GM13977 (cell line): ENCODE results near the gene GPR27.

Experiments used
- DNase-seq: peaks from one replicate; pipeline ENCODE4 v3.0.0; 2012; ENCODE audit warnings: low spot score
- in situ Hi-C: fragments of 300-500 bp; cut with MboI; formaldehyde crosslinking; loops from one replicate; pipeline ENCODE4 v1.12.0; 2022; ENCODE audit warnings: low sequenced_read_pairs, low pct_unique_long_range_greater_than_20kb, mixed read lengths, inconsistent platforms; ENCODE audit not compliant: unreplicated experiment
- TF ChIP-seq, protein P1 (sequence below): IDR thresholded peaks from 2 replicates; pipeline ENCODE4 v1.5.1; 2012; ENCODE audit warnings: mild to moderate bottlenecking, control low read depth; ENCODE audit not compliant: insufficient read depth; ENCODE audit errors: extremely low read depth, missing control alignments

Gene GPR27

DNA sequence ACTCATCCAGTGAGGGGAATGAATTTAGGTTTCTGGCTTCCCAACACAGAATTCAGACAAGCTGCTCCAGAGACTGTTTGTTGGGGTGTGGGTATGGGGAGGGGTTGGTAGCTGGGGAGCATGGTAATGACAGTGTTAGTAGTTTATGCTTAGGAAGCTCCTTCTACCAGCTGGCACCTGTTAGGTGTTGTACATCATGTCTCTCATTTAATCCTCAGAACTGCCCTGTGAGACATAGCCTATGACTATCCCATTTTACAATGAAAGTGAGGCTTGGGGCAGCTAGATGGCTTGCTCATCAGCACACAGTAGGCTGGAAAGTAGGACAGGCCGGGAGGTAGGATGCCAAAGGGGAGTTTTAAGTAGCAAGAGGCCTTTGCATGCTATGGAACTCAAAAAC lies 31.0 kb upstream of the GPR27 start:
- TF ChIP-seq, protein P1, sequence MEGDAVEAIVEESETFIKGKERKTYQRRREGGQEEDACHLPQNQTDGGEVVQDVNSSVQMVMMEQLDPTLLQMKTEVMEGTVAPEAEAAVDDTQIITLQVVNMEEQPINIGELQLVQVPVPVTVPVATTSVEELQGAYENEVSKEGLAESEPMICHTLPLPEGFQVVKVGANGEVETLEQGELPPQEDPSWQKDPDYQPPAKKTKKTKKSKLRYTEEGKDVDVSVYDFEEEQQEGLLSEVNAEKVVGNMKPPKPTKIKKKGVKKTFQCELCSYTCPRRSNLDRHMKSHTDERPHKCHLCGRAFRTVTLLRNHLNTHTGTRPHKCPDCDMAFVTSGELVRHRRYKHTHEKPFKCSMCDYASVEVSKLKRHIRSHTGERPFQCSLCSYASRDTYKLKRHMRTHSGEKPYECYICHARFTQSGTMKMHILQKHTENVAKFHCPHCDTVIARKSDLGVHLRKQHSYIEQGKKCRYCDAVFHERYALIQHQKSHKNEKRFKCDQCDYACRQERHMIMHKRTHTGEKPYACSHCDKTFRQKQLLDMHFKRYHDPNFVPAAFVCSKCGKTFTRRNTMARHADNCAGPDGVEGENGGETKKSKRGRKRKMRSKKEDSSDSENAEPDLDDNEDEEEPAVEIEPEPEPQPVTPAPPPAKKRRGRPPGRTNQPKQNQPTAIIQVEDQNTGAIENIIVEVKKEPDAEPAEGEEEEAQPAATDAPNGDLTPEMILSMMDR = no peak
- in situ Hi-C loops = loop anchor here (10.0 to 25.0 kb wide), 2 partner anchors 1102 to 1365 kb away; no protein-coding TSS in a partner anchor

DNA sequence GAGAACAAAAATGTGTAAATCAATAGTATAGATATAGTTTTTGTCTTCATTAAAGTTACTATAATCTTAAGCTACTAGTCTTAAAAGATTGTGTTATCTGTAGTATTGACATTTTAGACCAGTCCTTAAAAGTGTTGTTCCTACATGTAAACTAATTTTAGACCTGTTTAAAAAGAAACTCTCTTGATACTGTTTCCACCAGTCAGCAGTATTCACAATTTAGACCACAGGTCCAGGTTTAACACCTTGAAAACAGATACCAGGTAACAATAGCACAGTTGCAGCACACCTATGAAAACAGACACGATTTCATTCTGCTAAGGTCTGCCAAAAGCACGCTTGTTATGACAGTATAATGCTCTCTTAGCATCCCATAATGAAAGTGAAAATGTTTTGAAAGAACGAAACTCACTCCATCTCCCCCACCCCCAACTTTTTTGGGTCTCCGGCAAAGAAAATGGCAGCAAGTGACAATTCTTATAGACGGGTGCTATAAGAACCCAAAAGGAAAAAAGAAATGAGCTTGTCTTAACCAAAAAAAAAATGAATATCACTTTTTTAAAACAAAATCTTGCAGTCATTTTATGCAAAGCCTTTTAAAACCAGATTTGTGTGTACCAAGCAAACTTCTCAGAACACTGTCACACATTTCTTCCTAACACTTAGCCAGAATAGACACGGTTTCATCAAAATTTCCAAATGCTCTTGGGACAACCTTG lies 30.0 kb upstream of the GPR27 start:
- TF ChIP-seq, protein P1 = no peak
- DNase-seq = peak; percentile 60
- in situ Hi-C loops = loop anchor here (10.0 to 25.0 kb wide), 2 partner anchors 1101 to 1364 kb away; no protein-coding TSS in a partner anchor

More for the DNA sequence above, 31.0 kb upstream of the GPR27 start:
- DNase-seq = no peak

GRCh38 chr3:71724171-71724453 lies 29.5 kb upstream of the GPR27 start:
- in situ Hi-C loops = loop anchor here (10.0 to 25.0 kb wide), 2 partner anchors 1101 to 1363 kb away; no protein-coding TSS in a partner anchor
- TF ChIP-seq, protein P1 = no peak
- DNase-seq = no peak

DNA sequence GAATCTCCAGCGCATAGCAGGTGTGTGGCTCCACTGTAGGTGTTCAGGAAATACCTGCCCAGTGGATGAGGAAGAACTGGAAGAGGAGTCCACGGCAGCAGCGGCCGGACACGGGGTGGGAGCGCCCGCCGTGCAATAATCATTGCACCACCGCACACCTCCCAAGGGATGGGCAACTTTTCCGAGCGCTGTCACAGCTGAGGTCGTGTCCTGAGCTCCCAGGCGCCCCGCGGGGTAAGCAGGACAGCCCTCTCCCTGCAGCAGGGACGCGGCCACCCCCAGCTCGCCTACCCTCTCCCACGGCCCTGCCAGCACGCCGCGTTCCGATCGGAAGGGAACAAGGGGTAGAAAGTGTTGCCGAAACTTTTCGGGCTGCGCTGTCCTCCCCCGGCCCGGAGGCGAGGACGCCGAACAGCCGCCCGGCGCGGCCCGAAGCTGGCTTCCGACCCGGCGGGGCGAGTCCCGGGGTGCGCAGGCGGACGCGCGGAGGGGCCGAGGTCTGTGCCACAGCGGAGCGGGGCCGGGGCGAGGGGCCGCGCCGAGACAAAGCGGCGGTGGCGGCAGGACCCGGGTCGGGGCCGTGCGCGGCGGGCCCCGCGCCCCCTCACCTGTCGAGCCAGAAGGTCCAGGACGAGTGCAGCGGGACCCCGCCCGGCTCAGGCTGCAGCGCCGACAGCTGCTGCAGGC lies 28.9 kb upstream of the GPR27 start:
- in situ Hi-C loops = loop anchor here (10.0 to 25.0 kb wide), 2 partner anchors 1100 to 1363 kb away; no protein-coding TSS in a partner anchor
- DNase-seq = peak; percentile 59
- TF ChIP-seq, protein P1 = no peak

GRCh38 chr3:71725271-71725991 lies 28.2 kb upstream of the GPR27 start, which contains the start of gene EIF4E3:
Gene EIF4E3, minus strand, starts transcription at chr3:71725402. Its CDS starts 35 bp downstream, at chr3:71725367.
- peak; percentile 88 for DNase-seq
- in situ Hi-C loops = loop anchor here (10.0 kb wide), 1 partner anchor 1099 kb away; no protein-coding TSS in a partner anchor

More at GRCh38 chr3:71725271-71725991, 28.2 kb upstream of the GPR27 start, which contains the start of gene EIF4E3:
- TF ChIP-seq, protein P1 = no peak
